SW 1271 (cell line): ENCODE measurements around the gene ING3.
"Not testable (repeated sequence)": the region's sequence is repeated elsewhere in the genome, so short reads cannot be mapped to it uniquely, and the experiment has no call there.

ENCODE experiments used
- DNase-seq, 2 experiments: peaks; one replicate each; lab custom pipeline; 2025; lab: John Stamatoyannopoulos, UW

ING3 gene

DNA sequence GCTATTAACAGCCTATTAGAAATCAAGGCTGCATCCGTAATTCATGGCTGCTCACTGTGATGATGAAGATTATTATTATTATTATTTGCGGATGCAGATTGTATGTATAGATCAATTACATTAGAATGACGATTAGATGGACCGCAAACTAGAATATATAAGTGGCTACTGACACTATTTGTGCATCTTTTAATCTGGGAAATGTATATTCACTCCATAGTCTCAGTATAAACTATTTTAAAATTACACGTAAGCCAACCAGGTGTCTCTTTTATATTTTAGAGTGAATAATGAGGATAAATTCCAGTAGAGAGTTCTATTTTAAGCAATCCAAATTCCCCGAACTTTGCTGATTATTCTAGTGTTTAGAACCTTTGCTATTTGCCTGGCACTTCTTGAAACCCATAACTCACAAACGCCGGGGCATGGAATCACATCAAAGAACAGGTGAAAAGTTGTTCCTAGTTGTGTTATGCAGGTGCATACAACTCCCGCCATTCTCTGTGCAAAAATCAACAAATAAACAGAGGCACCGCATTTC, 509 bp upstream of the ING3 start:
- no peak for DNase-seq

DNA sequence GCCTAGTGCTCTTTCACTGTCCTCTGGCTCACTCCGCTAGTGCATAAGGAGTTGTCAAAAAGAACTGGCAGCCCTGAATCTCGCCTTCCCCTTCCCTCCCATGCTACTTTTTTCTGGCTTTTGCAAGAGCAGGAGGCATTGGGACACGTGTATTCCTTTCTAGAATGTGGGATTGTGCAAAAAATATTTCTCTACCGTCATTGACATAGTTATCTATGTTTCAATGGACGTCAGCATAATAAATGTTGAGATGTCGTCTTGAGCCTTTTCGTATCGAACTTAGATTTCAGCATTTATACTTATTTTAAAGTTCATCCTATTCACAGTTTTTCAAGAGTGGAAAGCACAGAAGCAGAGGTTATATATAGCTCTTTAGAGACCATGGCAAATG, 727 bp downstream of the ING3 start:
- DNase-seq: no peak

DNA sequence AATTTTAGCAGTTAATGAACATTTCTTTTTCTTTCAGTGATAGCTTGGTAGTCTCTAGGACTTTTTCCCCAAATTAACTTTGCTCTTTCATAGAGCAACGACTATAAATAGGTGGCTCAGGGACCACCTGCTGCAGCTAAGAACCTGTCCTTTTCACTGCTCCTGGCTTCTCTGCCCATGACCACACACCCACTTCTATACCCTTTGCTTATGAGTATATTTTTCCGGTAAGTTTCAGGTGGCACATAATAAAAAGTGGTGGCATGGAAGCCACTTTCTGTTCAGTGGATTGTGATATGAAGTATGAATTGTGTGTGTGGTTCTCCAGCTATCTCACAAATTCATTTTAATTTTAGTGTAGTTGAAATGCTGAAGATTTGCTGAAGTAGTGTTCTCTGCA, 1.2 kb downstream of the ING3 start:
- no peak for DNase-seq

DNA sequence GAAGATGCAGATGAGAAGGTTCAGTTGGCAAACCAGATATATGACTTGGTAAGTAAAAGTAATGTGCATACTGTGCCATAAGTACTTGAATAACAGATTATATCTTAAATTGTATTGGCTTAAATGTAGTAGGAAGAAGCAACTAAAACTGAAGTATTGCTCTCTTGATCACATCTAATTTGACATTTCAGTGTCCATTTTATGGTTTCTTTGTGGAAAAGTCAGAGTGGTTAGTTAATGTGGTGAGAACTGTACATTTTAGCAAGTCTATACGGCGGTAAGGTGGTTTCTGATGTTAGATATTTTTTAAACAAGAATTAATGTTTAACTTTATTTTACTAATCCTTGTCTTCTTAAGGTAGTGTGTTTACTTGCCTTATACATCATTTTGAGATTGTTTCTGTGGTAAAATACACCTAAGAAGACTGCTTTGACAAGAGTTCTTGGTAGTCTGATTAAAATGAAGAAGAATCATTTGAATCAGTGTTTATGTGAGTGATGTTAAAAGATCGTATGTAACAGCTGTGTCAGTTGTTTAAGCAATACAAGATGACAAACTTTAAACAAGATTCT, 5.1 kb downstream of the ING3 start:
- DNase-seq: no peak

DNA sequence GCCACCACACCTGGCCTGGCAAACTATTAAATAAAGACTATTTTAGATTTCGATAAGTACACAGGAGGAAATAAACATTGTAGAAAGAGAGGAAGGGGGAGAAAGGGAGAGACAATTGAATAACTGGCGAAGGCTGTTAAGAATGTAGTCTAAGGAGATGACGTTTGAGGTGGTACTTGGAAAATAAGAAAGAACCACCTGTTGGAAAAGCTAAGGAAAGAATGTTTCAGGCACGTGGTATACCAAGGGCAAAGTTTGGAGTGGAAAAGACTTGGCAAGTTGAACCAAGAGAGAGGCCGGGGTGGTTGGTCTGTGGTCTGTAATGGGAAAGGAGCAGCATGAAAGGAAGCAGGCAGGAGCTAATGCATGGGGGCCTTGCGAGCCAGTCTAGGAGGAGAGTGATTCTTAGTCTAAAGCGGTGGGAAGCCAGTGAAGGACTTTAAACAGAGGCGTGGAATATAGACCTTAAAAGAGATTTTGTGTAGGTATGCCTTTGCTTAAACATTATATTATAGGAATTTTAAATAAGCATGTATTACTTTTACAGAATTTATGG, 9.4 kb downstream of the ING3 start:
- no peak for DNase-seq

DNA sequence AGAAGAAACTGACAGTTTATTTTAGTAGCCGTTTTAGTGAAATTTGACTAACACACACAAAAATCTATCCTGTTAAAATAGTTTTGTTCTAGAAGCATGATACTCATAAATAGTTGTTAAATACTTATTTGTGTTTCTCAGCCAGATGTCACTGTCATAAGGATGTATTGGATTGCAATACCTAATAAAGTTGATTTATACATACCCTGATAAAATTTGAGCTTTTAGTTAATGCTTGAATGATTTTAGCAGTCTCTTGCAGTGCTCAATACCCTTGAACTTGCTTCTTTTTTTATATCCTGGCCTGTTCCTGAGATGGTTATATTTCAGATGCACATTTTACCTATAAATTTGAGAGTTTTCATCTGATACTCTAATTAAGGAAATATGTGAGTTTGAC, 10.1 kb downstream of the ING3 start:
- no peak for DNase-seq

DNA sequence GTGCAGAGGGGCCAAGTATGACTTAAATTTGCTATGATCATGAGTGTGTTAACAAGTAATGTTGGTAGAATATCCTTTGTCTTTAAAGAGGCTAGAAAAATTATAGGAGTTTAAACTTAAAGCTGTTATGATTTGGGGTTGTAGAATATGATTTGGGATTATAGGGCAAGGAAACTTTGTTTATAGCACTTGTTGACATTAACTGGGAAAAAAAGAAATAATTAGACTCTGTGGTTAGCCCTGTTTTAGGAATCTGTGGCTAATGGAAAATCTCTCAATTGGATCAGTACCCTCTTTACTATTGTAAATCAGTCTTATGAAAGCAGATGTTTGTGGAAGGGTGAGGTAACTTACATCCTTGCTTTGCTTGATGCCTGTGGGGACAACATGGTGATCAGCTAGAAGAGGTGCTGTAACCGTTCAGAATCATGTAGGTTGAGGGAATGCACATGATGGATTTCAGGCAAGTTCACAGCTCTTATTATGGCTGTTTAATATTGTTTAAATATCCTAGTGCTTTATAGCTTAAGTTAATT, 11.1 kb downstream of the ING3 start:
- DNase-seq: no peak

DNA sequence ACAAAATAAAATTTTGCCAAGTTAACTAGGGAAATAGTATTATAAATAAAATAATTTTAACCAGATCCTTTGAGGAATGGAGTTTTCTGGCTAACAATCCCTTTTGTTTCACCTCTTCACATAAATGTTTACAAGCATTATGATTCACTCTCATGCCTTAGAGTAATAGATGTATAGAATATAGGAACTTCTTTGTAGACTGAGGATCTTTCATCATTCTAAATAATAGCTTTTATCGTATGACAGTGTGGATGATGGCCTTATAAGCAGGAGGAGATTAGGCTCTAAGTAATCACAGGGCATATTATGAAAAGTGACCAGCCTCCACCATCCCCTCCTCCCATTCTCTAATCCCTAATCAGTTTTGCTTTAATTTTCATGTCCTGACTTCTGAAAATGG, 13.5 kb downstream of the ING3 start:
- DNase-seq: no peak

DNA sequence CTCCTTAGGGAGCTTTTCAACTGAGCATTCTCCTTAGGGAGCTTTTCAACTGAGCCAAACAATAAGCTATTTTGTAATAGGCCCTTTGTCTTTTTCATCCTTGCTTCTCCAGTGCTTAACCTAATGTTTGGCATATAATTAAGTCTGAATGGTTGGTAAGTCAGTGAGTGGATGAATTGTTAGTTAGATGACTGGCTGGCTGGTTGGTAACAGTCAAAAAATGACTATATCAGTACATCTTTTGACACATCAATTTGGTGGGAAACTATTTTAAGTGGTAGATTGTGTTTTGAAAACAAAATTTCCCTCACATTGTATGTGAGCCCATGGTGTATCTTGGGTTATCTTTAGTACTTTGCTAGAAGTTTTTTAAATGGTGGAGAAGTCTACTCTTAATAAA, 16.4 kb downstream of the ING3 start:
- DNase-seq: no peak

DNA sequence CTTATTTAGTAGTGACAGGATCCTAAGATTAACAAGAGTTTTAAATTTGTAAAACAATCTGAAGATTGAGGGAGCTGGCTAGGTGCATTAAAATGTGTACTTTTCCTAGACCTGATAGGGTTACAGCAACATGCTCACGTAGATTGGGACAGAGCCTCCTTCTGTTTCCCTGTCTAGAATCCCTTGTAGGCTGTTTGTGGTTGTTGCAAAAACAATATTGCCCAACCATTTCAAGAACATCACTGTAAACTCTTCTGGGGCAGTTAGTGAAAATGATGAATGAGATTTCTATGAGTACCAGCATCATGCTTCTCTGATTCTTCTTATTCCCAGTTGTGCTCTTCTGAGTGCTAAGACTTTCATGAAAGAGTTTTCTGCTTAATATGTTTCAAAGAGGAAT, 23.3 kb downstream of the ING3 start:
- DNase-seq: no peak

DNA sequence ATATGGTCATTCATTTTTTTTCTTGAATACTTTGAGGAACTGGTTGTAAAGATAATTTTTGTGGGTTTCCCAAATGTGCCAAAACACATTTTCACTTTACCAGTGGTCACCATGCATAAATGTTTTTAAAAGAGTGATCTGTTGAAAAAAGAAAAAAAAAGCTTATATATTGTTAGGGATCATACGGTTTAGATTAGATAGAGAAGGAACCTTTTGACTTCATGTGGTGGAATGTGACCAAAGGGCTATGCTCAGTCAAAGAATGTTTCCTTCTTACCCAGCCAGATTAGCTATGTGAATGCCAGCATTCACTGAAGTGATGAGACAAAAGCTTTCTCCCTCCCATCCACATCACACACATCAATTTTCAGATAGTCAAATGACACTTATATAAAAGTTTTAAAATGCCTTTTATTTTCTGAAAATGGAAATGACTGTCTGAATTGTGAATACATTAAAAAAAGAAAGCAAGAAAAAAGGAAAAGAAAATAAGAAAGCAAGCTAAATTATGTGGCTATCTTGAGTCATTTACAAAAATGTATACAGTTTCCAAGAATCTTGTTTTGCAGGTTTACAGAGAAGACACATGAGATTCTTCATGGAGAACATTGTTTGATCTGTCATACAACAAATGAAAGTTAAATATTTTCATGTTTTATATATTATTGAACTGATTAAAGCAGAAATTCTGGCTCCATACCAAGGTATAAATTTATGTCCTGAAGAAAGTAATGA, 29.4 kb downstream of the ING3 start:
- DNase-seq: no peak

DNA sequence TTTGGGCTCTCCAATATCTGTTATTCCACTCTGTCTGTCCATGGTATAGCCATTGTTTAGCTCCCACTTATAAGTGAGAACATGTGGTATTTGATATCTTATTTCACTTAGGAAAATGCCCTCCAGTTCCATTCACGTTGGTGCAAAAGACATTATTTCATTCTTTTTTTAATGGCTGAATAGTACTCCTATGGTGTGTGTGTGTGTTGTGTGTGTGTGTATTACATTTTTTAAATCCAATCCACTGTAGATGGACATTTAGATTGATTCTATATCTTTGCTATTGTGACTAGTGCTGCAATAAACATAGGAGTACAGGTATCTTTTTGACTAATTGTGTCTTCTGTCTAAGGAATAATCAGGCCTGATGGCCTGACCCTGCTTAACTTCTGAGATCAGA, 30.5 kb downstream of the ING3 start:
- no peak for DNase-seq

DNA sequence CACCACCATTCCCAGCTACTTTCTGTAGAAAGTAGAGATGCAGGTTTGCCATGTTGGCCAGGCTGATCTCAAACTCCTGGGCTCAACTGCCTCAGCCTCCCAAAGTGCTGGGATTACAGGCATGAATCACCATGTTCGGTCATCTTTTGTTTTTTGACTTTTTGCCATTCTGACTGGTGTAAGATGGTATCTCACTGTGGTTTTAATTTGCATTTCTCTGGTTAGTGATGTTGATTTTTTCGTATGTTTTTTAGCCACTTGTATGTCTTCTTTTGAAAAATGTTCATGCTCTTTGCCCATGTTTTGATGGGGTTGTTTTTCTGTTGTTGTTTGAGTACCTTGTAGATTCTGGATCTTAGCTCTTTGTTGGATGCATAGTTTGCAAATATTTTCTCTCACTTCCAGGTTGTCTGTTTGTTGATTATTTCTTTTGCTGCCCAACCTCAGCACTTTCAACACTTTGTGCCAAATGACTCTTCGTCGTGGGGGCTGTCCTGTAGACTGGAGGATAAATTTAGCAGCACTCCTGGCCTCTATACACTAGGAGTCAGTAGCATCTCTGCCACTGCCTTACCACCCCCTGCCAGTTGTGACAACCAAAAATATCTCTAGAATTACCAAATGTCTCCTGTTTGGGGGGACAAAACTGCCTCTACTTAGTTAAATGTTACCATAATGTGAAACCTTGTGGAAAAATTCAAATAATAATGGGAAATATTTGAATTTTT, 31.5 kb downstream of the ING3 start:
- DNase-seq: no peak

DNA sequence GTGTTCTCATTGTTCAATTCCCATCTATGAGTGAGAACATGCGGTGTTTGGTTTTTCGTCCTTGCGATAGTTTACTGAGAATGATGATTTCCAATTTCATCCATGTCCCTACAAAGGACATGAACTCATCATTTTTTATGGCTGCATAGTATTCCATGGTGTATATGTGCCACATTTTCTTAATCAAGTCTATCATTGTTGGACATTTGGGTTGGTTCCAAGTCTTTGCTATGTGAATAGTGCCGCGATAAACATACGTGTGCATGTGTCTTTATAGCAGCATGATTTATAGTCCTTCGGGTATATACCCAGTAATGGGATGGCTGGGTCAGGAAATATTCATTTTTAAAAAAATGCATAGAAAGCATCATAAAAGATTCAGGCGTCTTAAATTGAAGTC, 33.0 kb downstream of the ING3 start:
- not testable (repeated sequence) for DNase-seq

DNA sequence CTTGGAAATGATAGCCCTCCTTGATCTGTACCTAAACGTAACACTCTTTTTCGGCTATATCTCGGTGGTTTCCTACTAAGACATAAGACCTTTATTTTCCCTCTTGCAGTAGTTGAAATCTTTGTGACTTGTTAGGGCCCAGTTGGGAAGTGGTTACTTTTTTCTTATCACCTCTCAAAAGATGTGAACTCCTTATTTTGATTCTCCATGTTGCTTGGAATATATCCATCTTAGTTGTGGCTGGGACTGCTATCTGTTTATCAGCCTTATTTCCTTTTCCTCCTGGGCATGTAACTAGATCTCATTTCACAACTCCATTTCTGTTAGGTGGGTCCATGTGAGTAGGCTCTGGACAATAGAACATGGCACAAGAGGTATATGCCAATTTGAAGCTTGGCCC, 33.8 kb downstream of the ING3 start:
- DNase-seq: no peak

DNA sequence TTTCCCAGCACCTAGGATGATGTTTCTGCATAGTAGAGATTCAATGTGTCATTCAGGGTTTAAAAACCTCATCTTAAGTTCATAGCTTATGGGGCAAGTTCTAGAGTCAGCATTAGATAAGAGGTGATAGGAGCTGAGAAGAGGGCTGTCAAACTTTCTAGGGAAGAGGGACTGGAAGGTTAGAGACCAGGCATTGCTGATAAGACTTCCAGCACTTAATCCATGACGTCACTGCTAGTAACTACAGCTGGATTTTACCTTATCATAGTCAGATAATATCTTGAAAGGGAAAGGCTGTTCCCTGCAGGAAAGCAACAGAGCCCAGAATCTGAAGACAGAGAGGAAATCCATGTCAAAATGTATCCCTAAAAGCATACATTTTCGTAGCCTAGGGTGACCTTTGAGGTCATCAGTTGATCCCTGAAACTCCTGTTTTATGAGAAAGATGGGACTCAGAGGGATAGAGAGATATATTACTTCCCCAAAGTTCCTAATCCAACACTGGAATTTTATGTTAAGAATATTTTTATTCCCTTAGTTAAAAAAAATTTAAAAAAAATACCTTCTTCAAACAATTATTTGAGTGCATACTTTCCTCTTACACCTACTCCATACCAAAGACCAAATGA, 34.7 kb downstream of the ING3 start:
- no peak for DNase-seq

DNA sequence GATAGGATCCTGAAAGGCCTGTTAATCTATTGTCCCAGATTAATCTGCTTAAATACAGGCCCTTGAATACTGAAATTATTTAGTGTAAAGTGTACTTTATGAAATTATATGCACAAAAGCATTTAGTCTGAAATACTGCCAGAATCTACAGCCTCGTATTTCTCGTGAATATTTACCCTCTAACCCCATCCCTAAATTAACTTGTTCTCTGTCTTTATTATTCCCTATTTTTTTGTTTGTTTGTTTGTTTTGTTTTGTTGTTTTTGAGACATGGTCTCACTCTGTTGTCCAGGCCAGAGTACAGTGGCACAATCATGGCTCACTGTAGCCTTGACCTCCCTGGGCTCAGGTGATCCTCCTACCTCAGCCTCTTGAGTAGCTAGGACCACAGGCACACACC, 35.3 kb downstream of the ING3 start:
- DNase-seq: no peak

DNA sequence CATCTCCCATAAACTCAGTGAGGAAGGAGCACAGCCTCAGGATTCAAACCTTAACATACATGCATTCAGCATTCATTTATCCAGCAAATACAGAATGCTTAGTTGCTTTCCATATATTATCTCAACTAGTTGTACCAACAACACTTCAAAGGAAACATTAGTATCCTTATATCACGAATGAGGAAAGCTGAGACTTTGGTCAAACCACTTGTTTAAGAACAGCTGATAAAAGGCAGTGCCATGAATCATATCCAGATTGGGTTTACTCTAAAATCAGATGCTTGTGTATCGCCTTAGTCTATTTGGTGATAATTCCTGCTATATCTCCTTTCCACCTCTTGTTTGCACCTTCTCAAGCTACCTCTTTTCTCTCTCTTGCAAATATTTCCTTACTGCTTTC, 36.1 kb downstream of the ING3 start:
- DNase-seq: no peak

DNA sequence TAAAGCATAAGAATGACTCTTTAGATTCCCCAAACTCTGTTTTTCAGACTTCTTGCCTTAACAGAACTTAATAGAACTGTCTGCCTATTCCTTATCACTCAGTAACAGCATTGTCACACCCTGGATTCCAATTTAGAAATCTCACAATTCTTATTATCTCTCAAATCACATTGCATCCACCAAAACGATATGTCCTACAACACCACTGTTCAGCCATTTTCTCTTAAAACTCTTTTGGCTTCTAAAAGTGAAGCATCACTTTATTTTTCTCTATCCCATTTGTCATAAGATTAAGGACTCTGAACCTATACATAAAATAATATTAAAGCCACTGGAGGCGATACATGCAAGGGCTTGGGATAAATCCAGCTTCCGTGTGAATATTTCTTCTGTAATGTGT, 36.7 kb downstream of the ING3 start:
- no peak for DNase-seq

DNA sequence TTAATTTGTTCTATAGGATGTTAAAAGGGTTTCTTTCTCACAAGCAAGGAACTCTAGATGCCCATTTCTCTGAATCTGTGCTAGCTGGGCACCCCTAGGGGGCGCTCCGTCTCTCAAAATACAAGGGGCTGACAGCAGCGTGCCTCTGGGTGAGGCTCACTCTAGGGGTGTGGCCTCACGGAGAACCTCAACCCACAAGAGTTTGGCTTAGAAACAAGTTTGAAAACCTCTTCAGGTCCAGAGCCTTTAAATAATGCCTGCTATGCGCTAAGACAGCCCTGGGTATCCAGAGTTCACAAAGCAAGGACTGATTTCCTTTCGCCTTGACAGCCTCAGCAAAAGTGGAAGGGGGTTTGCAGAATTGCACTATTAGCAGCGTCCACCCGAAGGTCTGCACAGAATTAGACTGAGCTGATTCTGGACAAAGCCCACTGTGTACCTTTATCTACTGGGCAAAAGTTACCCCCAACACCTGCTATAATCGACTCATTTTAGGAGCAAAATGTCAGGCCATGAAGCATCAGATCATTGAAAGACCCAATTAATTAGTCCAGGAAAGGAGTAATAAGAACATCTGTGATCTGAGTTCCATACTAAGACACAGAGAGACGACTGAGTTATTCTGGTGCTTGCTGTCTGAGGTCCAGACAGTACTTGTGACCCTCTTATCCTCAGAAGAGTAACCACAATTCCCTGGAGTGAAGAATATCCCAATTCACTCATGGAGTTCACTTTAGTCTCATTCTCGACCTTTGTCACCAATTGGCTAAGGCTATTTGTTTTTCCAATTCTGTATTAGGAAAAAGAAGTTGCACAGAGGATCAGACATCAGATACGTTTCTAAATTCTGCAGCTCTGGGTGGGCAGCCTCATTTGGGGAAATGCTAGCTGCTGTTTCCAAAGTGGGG, 37.4 kb downstream of the ING3 start:
- DNase-seq: peak; percentile 29 to 68

DNA sequence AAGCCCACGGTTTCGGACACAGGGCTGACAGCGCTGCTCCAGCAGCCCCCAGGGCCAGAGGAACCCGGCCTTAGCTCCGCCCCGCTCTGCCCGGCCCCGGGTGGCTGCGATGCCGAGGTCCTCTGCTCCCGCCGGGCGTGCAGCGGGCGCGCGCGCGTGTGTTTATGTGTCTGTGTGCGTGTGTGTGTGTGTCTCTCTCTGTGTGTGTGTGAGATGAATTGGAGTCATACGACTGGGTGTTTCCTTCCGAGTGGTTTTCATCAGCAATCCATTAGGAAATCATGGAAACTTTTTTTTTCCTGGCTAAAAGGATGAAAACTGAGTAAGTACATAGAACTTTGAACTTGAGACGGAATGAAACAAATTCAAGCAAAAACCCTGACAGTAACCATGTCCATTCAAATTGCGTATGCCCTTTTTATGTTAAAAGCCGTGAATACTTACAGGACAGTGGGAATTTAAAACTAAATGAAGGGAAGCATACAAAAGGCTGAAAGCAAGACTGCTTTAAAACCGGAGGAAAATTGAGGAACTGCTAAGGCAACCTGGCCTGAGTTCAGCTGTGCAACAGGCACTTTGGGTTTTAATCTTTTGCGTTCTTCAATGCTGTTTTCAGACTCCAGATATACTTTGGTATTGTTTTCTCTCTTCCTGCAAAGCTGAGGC, 38.1 kb downstream of the ING3 start, which contains the start of gene CPED1:
CPED1 (plus strand) TSS at position 121 of the 666 bp plus-strand sequence. CDS start 911 bp downstream, outside the sequence.
- no peak for DNase-seq
